Pancreas (tissue), 10 donors: ENCODE results near the gene IMMP2L. TPM values are rescaled to one million over a fixed set of nuclear protein-coding genes. Genes with fewer than 3 reads are reported as not detected.

Experiments used
- ATAC-seq, 4 donors: fragments of 200-7000 bp; cut with Tn5 transposase; one replicate each; pipeline versions ENCODE4 v1.8.0 to v1.9.1; 2020; ENCODE audit warnings: mild to moderate bottlenecking in 4 of 4, moderate library complexity in 4 of 4
- DNase-seq, 6 donors: peaks; one replicate each; pipeline ENCODE4 v3.0.0-alpha.2; 2020
- FAIRE-seq: peaks from 2 replicates; lab custom pipeline; 2012; peaks lifted over from hg19 to GRCh38; lab: Jason Lieb, UNC
- H3K27ac ChIP-seq, 4 donors: fragments of 200-600 bp; sonication (generic); 1 replicate in 3 of 4; 2 replicates in 1 of 4; pipeline versions ENCODE4 v1.5.0 to v1.8.0; 2020
- H3K27me3 ChIP-seq, 4 donors: fragments of 200-600 bp; one replicate each; pipeline ENCODE4 v1.8.0; 2021
- H3K36me3 ChIP-seq, 3 donors: fragments of 200-600 bp; sonication (generic) in 1 of 3; one replicate each; pipeline versions ENCODE4 v1.5.0 to v1.8.0; 2020 to 2021
- H3K4me1 ChIP-seq, 3 donors: fragments of 200-600 bp; one replicate each; pipeline ENCODE4 v1.8.0; 2021
- H3K4me3 ChIP-seq, 4 donors: fragments of 200-600 bp; sonication (generic) in 2 of 4; one replicate each; pipeline versions ENCODE4 v1.5.0 to v1.8.0; 2020 to 2021
- H3K9me3 ChIP-seq, 4 donors: fragments of 200-600 bp; one replicate each; pipeline ENCODE4 v1.8.0; 2021
- WGBS, 2 donors: extraction: QIAGEN DNeasy Blood & Tissue Kit; methylation state at CpG; one replicate each; pipeline ENCODE4 v1.1.7; 2013; 5-methylcytosine and 5-hydroxymethylcytosine counted together
- intact Hi-C, 3 donors: fragments of 100-400 bp; cut with DNase I; formaldehyde crosslinking; loops; one replicate each; pipeline versions ENCODE4 v1.11.1 to v1.14.2; 2022
- polyA plus RNA-seq, 2 donors: library from polyadenylated mRNA; stranded (reverse); fragments of 200-250 nt; gene quantifications; one replicate each; pipeline ENCODE4 v1.2.3, GENCODE V29; 2013
- total RNA-seq, 6 donors: library from RNA; stranded (reverse); fragmentation: NEBNext Ultra II Directional in 4 of 6; extraction: Animal tissue kit (Norgen Biotek cat#: 25700) in 4 of 6; gene quantifications; one replicate each; pipeline versions ENCODE4 v1.2.1 to v1.2.4, GENCODE V29; 2021 to 2023
- TF ChIP-seq, protein P1 (sequence below), 4 donors: fragments of 200-600 bp; sonication (generic) in 3 of 4; IDR thresholded peaks; one replicate each; pipeline versions ENCODE4 v1.5.0 to v1.8.0; 2021; ENCODE audit warnings: antibody characterized with exemption in 4 of 4
- donor health status: healthy with polysubstance abuse.
- donor health status: DM: no; HTN: no; CAD: no; lungs with moderate emphysema.
- donor health status: DM: no; HTN: no; CAD: no.
- donor health status: control.
- donor health status: control.
- donor health status: Bipolar disorder and iron deficiency.
- donor health status: DM: yes; HTN: yes; CAD: no.
- donor health status: DM: no; HTN: no; CAD: no.
- donor health status: DM: no; HTN: no; CAD: no.
- donor health status: DM: yes; HTN: yes; CAD: no.

Gene IMMP2L
- total and polyA plus RNA-seq, 8 donors: 7.3 to 30.0 (median 12.9) TPM

DNA sequence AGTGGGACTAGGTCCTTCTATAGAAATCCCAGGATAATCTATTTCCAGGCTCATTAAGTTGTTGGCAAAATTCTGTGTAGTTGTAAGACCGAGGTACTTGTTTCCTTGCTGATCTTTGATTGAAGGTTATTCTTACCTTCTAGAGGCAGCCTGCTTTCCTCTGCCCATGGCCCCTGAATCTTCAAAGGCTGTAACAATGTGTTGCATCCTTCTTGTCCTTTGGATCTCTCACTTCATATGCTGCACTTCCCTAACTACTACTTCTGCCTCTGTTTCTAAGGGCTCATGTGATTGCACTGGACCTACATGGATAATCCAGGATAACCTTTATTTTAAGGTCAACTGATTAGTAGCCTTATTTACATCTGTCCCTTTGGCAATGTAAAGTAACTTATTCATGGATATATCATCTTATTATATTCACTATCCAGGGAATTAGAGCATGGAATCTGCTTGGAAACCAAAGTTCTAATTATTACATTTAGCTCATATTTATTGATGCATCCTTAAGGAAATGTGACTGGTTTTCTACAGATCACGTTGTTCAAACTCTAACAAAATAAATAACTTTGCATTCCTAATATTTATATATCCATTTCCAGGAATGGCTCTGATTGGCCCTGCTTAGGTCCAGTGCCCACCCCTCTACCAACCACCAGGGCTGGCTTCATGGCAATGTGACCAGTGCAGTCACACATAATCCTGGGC lies 85.6 kb downstream of the IMMP2L start:
- TF ChIP-seq, protein P1, sequence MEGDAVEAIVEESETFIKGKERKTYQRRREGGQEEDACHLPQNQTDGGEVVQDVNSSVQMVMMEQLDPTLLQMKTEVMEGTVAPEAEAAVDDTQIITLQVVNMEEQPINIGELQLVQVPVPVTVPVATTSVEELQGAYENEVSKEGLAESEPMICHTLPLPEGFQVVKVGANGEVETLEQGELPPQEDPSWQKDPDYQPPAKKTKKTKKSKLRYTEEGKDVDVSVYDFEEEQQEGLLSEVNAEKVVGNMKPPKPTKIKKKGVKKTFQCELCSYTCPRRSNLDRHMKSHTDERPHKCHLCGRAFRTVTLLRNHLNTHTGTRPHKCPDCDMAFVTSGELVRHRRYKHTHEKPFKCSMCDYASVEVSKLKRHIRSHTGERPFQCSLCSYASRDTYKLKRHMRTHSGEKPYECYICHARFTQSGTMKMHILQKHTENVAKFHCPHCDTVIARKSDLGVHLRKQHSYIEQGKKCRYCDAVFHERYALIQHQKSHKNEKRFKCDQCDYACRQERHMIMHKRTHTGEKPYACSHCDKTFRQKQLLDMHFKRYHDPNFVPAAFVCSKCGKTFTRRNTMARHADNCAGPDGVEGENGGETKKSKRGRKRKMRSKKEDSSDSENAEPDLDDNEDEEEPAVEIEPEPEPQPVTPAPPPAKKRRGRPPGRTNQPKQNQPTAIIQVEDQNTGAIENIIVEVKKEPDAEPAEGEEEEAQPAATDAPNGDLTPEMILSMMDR (IDR thresholded peaks at IDR 0.05): no peak
- no peaks in the 10 kb centered on the region for H3K27me3 ChIP-seq
- no peaks in the 10 kb centered on the region for H3K9me3 ChIP-seq
- WGBS, 2 donors: 79 to 90% methylated on average over 2 of the region's 2 CpGs
- H3K4me3 ChIP-seq: no peak overlapping the region
- intact Hi-C loops: no loop called here
- FAIRE-seq (no peak), DNase-seq (no peak), ATAC-seq (no peak)
- no peak overlapping the region for H3K27ac ChIP-seq
- peaks cover 0 to 5% (median 0%) of the 10 kb centered on the region in 3 donors for H3K4me1 ChIP-seq
- no peaks in the 10 kb centered on the region for H3K36me3 ChIP-seq

DNA sequence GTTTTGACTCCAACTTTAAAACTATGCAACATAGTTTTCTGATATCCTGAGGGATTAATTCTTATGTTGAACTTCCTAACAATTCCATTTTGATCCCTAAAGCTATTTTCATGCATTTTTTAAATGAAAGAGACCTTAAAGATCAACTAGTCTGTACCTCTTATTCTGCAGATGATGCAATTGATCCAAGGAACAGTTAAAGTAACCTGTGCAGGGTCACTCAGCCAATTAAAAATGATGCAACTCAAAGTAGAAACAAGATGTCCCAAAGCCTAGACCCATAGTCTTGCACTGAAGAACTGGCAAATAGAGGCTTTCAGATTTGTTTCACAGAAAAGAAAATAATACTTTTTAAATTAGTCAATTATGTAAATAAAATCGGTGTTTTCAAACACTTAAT lies 86.3 kb downstream of the IMMP2L start:
- no peaks in the 10 kb centered on the region for H3K36me3 ChIP-seq
- H3K4me1 ChIP-seq: peaks cover 0 to 5% (median 0%) of the 10 kb centered on the region in 3 donors
- WGBS, 2 donors: 72 to 84% methylated on average over 1 of the region's 1 CpG
- H3K27me3 ChIP-seq: no peaks in the 10 kb centered on the region
- TF ChIP-seq, protein P1 (IDR thresholded peaks at IDR 0.05): no peak
- no peak overlapping the region for H3K4me3 ChIP-seq
- intact Hi-C loops: no loop called here
- no peak overlapping the region for H3K27ac ChIP-seq
- no peak for ATAC-seq
- no peak for DNase-seq
- H3K9me3 ChIP-seq: no peaks in the 10 kb centered on the region
- no peak for FAIRE-seq

DNA sequence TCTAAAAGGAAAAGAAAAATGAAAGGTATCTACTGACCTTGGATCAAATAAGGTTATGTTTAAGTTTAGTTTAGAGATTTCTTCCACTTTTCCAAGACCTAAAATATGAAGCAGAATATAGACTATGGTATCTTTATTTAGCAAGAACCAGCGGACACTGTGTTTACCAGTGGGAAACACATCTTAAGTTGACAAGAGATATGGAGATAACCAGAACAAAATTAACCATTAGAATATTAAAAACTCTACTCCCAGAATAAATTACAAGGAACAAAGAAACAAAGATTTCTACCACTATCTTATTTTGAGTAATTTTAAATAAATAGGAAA lies 86.9 kb downstream of the IMMP2L start:
- 40 to 47% methylated on average over 1 of the region's 1 CpG for WGBS, 2 donors
- no peak for FAIRE-seq
- H3K4me3 ChIP-seq: no peak overlapping the region
- intact Hi-C loops: no loop called here
- TF ChIP-seq, protein P1 (IDR thresholded peaks at IDR 0.05): no peak
- no peaks in the 10 kb centered on the region for H3K9me3 ChIP-seq
- no peaks in the 10 kb centered on the region for H3K36me3 ChIP-seq
- DNase-seq: no peak
- no peak for ATAC-seq
- H3K4me1 ChIP-seq: peaks cover 0 to 5% (median 0%) of the 10 kb centered on the region in 3 donors
- H3K27me3 ChIP-seq: no peaks in the 10 kb centered on the region
- no peak overlapping the region for H3K27ac ChIP-seq

DNA sequence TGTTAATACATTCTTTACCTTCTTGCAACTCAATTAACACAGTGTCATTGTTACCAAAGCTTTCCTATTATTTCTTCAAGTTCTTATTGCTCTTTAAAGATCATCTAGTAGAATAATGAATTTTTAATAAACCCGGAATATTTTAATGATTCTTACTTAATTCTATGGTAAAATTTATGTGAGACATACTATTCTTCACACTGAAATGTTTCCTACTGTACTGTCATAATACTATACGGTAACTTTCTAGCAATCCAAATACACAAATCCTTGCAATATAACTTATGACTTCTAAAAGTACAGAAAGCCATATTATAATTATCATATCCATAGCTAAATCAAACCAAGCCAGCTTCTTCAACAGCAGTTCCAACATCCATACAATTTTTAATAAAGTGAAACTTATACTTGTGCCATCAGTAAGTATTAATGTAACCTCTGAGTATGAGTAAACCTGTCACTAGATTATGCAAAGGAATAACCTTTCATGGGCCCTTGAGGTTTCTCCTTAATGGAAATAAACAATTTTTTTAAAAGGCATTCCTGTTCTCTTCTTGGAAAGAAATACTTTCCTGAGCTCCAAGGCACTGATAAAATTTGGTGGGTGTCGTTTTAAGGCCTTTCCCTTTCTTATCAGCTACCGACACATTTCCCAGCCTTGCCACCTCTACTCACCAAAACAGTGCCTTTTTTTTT lies 87.4 kb downstream of the IMMP2L start:
- ATAC-seq (no peak), DNase-seq (no peak), FAIRE-seq (no peak)
- Histone ChIP-seq H3K27me3 (no peaks in the 10 kb centered on the region), H3K27ac (no peak overlapping the region), H3K4me3 (no peak overlapping the region), H3K4me1 (peaks cover 0 to 5% (median 0%) of the 10 kb centered on the region in 3 donors), H3K36me3 (no peaks in the 10 kb centered on the region), H3K9me3 (no peaks in the 10 kb centered on the region)
- TF ChIP-seq, protein P1 (IDR thresholded peaks at IDR 0.05): no peak
- intact Hi-C loops: no loop called here
- 55 to 58% methylated on average over 4 of the region's 4 CpGs for WGBS, 2 donors
